Spleen (tissue), 11 donors: ENCODE data around the gene ZNF516. TPM values are rescaled to one million over a fixed set of nuclear protein-coding genes. Genes with fewer than 3 reads are reported as not detected.
A peak's percentile ranks its signal among the peaks of the same experiment; 100 is the strongest.
"Not testable (repeated sequence)": the region's sequence is repeated elsewhere in the genome, so short reads cannot be mapped to it uniquely, and the experiment has no call there.

ENCODE experiments used
- DNase-seq: peaks from one replicate; pipeline ENCODE4 v3.0.0-alpha.2; 2020
- H3K27ac ChIP-seq, 8 donors: fragments of 200-600 bp; sonication (generic) in 7 of 8; 1 replicate in 4 of 8; 2 replicates in 4 of 8; pipeline versions ENCODE4 v1.5.0 to v1.8.0; 2016 to 2021; ENCODE audit warnings: inconsistent platforms in 4 of 8, mild to moderate bottlenecking in 4 of 8, moderate library complexity in 1 of 8
- H3K27me3 ChIP-seq, 7 donors: fragments of 200-600 bp; sonication (generic) in 6 of 7; replicated peaks in 1 of 7; 1 replicate in 4 of 7; 2 replicates in 3 of 7; pipeline versions ENCODE4 v1.5.0 to v1.8.0; 2016 to 2021; ENCODE audit warnings: inconsistent platforms in 3 of 7, mild to moderate bottlenecking in 1 of 7
- H3K36me3 ChIP-seq, 6 donors: fragments of 200-600 bp; sonication (generic) in 5 of 6; 1 replicate in 4 of 6; 2 replicates in 2 of 6; pipeline versions ENCODE4 v1.5.0 to v1.8.0; 2016 to 2021; ENCODE audit warnings: inconsistent platforms in 2 of 6
- H3K4me1 ChIP-seq, 6 donors: fragments of 200-600 bp; sonication (generic) in 5 of 6; 1 replicate in 3 of 6; 2 replicates in 3 of 6; pipeline versions ENCODE4 v1.5.0 to v1.8.0; 2016 to 2021; ENCODE audit warnings: inconsistent platforms in 3 of 6
- H3K4me3 ChIP-seq, 8 donors: fragments of 200-600 bp; sonication (generic) in 7 of 8; 1 replicate in 4 of 8; 2 replicates in 4 of 8; pipeline versions ENCODE4 v1.5.0 to v1.8.0; 2016 to 2021; ENCODE audit warnings: inconsistent platforms in 4 of 8, mild to moderate bottlenecking in 4 of 8, moderate library complexity in 2 of 8
- H3K9me3 ChIP-seq, 8 donors: fragments of 200-600 bp; sonication (generic) in 7 of 8; 1 replicate in 4 of 8; 2 replicates in 4 of 8; pipeline versions ENCODE4 v1.5.0 to v1.8.0; 2016 to 2021; ENCODE audit warnings: inconsistent platforms in 4 of 8
- POLR2A ChIP-seq, 3 donors: fragments of 450-650 bp; IDR thresholded peaks; one replicate each; pipeline ENCODE4 v1.5.1; 2017; ENCODE audit warnings: antibody characterized with exemption in 3 of 3, mild to moderate bottlenecking in 1 of 3
- POLR2AphosphoS5 ChIP-seq, 3 donors: sonication (generic); formaldehyde crosslinking; IDR thresholded peaks; one replicate each; pipeline ENCODE4 v1.5.1; 2017; ENCODE audit warnings: antibody characterized with exemption in 3 of 3
- WGBS, 5 donors: extraction: QIAGEN DNeasy Blood & Tissue Kit in 3 of 5; methylation state at CpG; one replicate each; pipeline versions ENCODE4 v1.1.5 to v1.1.7; 2013 to 2018; 5-methylcytosine and 5-hydroxymethylcytosine counted together
- intact Hi-C: fragments of 100-400 bp; cut with DNase I; formaldehyde crosslinking; loops from one replicate; pipeline ENCODE4 v1.15.0; 2023; ENCODE audit warnings: low total_unique reads
- polyA plus RNA-seq, 3 donors: library from polyadenylated mRNA; stranded (reverse); fragments of 200-250 nt; gene quantifications; one replicate each; pipeline ENCODE4 v1.2.1, GENCODE V29; 2013
- total RNA-seq, 7 donors: library from RNA; depleted of rRNA in 3 of 7; stranded (reverse); fragments of >200 nt in 3 of 7; fragmentation: NEBNext Ultra II Directional in 4 of 7; extraction: Animal tissue kit (Norgen Biotek cat#: 25700) in 4 of 7; gene quantifications; one replicate each; pipeline versions ENCODE4 v1.1.0 to v1.2.1, GENCODE V29; 2016 to 2021
- TF ChIP-seq, protein P1 (sequence below), 11 experiments: fragments of 200-600 bp in 7 of 11; fragments of 450-650 bp in 4 of 11; sonication (generic) in 4 of 11; IDR thresholded peaks in 8 of 11; conservative IDR thresholded peaks in 3 of 11; 1 replicate in 7 of 11; 2 replicates in 4 of 11; pipeline versions ENCODE4 v1.4.0 to v1.8.0; 2016 to 2021; ENCODE audit warnings: antibody characterized with exemption in 11 of 11, inconsistent platforms in 4 of 11, mild to moderate bottlenecking in 1 of 11
- donor health status: healthy with polysubstance abuse.
- donor health status: DM: no; HTN: no; CAD: no; lungs with moderate emphysema.
- donor health status: DM: no; HTN: no; CAD: no.
- donor health status: Bipolar disorder and iron deficiency.
- donor health status: healthy.
- donor health status: DM: no; HTN: no; CAD: no.
- donor health status: DM: yes; HTN: yes; CAD: no.

Gene ZNF516
- total and polyA plus RNA-seq, 10 donors: 4.5 to 58.4 (median 40.0) TPM

DNA sequence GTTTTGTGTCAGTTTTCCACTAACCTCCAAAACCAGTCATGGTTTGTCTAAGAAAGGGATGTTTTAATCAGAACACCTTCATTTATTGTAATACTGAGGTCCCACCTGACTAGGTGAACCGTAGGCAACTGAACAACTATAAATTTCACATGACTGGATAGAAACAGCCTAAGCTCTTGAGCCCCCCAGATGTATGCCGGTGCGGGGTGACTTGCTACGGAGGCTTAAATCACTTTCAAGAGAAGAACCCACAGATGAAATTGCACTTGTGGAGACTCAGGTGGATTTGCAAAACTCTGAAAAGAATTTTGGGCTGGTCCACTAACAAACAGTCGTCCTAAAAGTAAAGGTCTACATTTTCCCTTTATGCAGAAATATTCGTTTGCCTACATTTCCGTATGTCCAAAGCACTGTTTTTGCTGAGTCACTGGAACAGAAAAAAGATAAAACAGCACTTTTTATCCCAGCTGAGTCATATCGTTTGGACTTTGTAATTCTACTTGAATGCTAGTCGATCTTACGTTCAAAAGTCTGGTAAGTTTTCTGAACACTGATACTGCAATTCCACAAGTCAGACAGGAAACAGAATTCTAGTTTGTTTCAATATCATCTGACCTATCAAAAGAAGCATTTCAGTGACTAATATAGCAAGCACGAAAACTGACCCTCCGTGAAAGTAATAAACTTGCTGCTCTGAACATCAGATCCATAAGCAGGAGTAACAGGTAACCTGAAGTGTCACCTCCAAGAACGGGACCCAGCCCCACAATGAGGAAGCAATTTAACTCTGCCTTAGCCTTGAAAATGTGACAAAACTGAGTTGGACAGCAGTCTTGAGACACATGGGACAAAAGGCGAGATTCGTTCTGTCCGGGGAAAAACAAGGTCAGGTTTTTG, 18.1 kb downstream of the ZNF516 start:
- no peaks in the 10 kb centered on the region for H3K9me3 ChIP-seq
- peak overlapping the region in 7 of 8 donors; percentile 10 to 47 (median 17) for H3K4me3 ChIP-seq
- intact Hi-C loops: no loop called here
- H3K36me3 ChIP-seq: peaks cover 0 to 8% (median 0%) of the 10 kb centered on the region in 6 donors
- DNase-seq: no peak
- no peaks in the 10 kb centered on the region for H3K27me3 ChIP-seq
- TF ChIP-seq, protein P1, sequence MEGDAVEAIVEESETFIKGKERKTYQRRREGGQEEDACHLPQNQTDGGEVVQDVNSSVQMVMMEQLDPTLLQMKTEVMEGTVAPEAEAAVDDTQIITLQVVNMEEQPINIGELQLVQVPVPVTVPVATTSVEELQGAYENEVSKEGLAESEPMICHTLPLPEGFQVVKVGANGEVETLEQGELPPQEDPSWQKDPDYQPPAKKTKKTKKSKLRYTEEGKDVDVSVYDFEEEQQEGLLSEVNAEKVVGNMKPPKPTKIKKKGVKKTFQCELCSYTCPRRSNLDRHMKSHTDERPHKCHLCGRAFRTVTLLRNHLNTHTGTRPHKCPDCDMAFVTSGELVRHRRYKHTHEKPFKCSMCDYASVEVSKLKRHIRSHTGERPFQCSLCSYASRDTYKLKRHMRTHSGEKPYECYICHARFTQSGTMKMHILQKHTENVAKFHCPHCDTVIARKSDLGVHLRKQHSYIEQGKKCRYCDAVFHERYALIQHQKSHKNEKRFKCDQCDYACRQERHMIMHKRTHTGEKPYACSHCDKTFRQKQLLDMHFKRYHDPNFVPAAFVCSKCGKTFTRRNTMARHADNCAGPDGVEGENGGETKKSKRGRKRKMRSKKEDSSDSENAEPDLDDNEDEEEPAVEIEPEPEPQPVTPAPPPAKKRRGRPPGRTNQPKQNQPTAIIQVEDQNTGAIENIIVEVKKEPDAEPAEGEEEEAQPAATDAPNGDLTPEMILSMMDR (IDR thresholded peaks at IDR 0.05 in 8 of 11, conservative IDR thresholded peaks at IDR 0.05 in 3 of 11): no peak
- TF ChIP-seq POLR2A (IDR thresholded peaks at IDR 0.05): no peak
- TF ChIP-seq POLR2AphosphoS5 (IDR thresholded peaks at IDR 0.05): no peak
- H3K4me1 ChIP-seq: peaks cover 0 to 99% (median 45%) of the 10 kb centered on the region in 6 donors
- WGBS, 5 donors: 20 to 28% (median 23%) methylated on average over 16 of the region's 16 CpGs
- H3K27ac ChIP-seq: peak overlapping the region in 7 of 8 donors; percentile 55 to 76 (median 72)

DNA sequence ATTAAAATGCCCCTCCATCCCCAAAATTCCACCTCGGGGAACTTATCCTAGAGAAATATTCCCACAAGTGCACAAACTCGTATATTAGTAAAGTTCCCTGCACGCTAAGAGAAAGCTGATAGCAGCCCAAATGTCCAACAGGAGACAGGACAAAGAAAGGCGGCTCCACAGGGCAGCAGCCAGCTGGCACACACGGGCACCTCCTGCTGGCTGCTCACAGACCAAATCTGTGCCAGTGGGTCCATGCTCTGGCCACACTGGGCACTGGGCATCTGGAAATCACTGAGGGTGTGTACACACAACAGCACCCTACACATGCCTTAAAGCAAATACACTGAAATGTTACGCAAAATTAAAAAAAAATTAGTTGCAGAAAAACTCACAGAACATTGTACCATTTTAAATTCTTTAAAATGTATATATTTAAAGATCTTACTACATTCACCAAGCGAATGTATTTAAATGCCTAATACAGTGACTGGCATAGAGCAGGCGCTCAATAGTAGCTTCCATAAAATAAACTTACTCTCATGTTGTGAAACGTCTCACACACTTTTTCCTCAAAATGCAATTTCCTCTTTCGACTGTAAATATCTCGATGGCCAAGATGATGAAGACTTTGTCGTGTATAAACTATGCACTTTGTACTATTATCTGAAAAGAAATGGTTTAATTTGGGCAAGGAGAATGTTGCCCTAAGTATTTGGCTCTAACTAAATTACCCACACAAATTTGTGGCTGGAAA, 19.4 kb downstream of the ZNF516 start:
- H3K9me3 ChIP-seq: no peaks in the 10 kb centered on the region
- H3K36me3 ChIP-seq: peaks cover 0 to 6% (median 0%) of the 10 kb centered on the region in 6 donors
- intact Hi-C loops: no loop called here
- H3K4me3 ChIP-seq: no peak overlapping the region
- peaks cover 0 to 99% (median 52%) of the 10 kb centered on the region in 6 donors for H3K4me1 ChIP-seq
- WGBS, 5 donors: 59 to 75% (median 69%) methylated on average over 12 of the region's 12 CpGs
- H3K27me3 ChIP-seq: no peaks in the 10 kb centered on the region
- no peak for DNase-seq
- TF ChIP-seq POLR2AphosphoS5 (IDR thresholded peaks at IDR 0.05): no peak
- TF ChIP-seq, protein P1 (IDR thresholded peaks at IDR 0.05 in 8 of 11, conservative IDR thresholded peaks at IDR 0.05 in 3 of 11): no peak
- H3K27ac ChIP-seq: peak overlapping the region in 7 of 8 donors; percentile 7 to 76 (median 69)

DNA sequence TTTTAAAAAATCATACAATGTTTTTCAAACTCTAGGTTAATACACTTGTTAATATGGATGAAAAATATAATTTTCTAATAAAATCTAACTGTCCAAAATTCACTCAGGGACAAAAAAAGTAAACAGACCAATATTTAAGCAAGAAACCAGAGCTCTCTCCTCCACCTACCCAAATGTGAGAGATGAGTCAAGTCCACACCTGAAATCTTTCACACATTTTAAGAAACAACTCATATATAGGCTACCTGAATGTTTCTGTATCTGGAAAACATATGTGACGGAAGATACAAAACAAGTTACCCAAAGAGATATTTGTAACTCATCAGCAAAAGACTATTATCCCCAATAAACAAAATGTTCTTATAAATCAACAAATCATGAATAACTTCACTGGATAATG, 20.2 kb downstream of the ZNF516 start:
- H3K4me1 ChIP-seq: peaks cover 0 to 100% (median 56%) of the 10 kb centered on the region in 6 donors
- H3K4me3 ChIP-seq: no peak overlapping the region
- intact Hi-C loops: no loop called here
- no peak for TF ChIP-seq POLR2AphosphoS5 (IDR thresholded peaks at IDR 0.05)
- TF ChIP-seq, protein P1 (IDR thresholded peaks at IDR 0.05 in 8 of 11, conservative IDR thresholded peaks at IDR 0.05 in 3 of 11): no peak
- no peak for TF ChIP-seq POLR2A (IDR thresholded peaks at IDR 0.05)
- WGBS, 5 donors: 81 to 93% (median 89%) methylated on average over 1 of the region's 1 CpG
- no peaks in the 10 kb centered on the region for H3K9me3 ChIP-seq
- no peaks in the 10 kb centered on the region for H3K27me3 ChIP-seq
- peaks cover 0 to 6% (median 0%) of the 10 kb centered on the region in 6 donors for H3K36me3 ChIP-seq
- no peak for DNase-seq
- peak overlapping the region in 5 of 8 donors; percentile 31 to 76 (median 73) for H3K27ac ChIP-seq

DNA sequence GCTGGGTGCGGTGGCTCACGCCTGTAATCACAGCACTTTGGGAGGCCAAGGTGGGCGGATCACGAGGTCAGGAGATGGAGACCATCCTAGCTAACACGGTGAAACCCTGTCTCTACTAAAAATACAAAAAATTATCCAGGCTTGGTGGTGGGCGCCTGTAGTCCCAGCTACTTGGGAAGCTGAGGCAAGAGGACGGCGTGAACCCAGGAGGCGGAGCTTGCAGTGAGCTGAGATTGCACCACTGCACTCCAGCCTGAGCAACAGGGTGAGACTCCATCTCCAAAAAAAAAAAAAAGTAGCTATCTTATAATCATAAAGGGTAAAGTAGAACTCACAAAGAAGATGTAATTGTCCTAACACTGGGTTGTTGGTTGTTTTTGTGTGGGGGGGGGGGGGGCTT, 21.5 kb downstream of the ZNF516 start:
- H3K27me3 ChIP-seq, H3K4me3 ChIP-seq, H3K9me3 ChIP-seq, DNase-seq, H3K36me3 ChIP-seq, intact Hi-C loops: not testable (repeated sequence)
- Histone ChIP-seq H3K4me1 (peaks cover 1 to 100% (median 61%) of the 10 kb centered on the region in 6 donors), H3K27ac (peak overlapping the region in 2 of 8 donors; percentile 76)
- WGBS, 5 donors: 82 to 89% (median 82%) methylated on average over 9 of the region's 9 CpGs
